CD4-positive, alpha-beta T cell (primary cell): ENCODE results near the gene PDZD8. TPM values are rescaled to one million over a fixed set of nuclear protein-coding genes. Genes with fewer than 3 reads are reported as not detected.
"Not testable (repeated sequence)": the region's sequence is repeated elsewhere in the genome, so short reads cannot be mapped to it uniquely, and the experiment has no call there.

Experiments
- ATAC-seq: fragments of 200-7000 bp; cut with Tn5 transposase; one replicate; pipeline ENCODE4 v1.10.0; 2022; ENCODE audit warnings: mild to moderate bottlenecking; ENCODE audit not compliant: poor library complexity
- CTCF ChIA-PET: fragments of 350-600 bp; sonication (Branson Sonifier 250); formaldehyde crosslinking; loops from one replicate; lab custom pipeline; 2021; ENCODE audit warnings: antibody characterized with exemption, inconsistent platforms; lab: Charles Lee
- POLR2A ChIA-PET: fragments of 350-600 bp; sonication (Branson Sonifier 250); formaldehyde crosslinking; loops from one replicate; lab custom pipeline; 2021; ENCODE audit warnings: antibody characterized with exemption, inconsistent platforms; lab: Charles Lee
- DNase-seq, 14 experiments: peaks; one replicate each; pipeline ENCODE4 v3.0.0-alpha.2; 2013 to 2020; ENCODE audit warnings: mixed read lengths in 2 of 14
- H3K27ac ChIP-seq, 2 donors: one replicate each; pipeline versions ENCODE4 v1.5.1 to v1.7.0; 2013; ENCODE audit warnings: low read length in 2 of 2, low read depth in 1 of 2, mild to moderate bottlenecking in 1 of 2
- H3K27me3 ChIP-seq, 2 experiments: 1 replicate in 1 of 2; 2 replicates in 1 of 2; pipeline versions ENCODE4 v1.6.1 to v1.7.0; 2013; ENCODE audit warnings: low read length in 2 of 2, control low read depth in 1 of 2, mild to moderate bottlenecking in 1 of 2, moderate library complexity in 1 of 2; ENCODE audit not compliant: insufficient read depth in 2 of 2, control insufficient read depth in 1 of 2
- H3K36me3 ChIP-seq: one replicate; pipeline ENCODE4 v1.6.1; 2013; ENCODE audit warnings: low read length, control low read depth; ENCODE audit not compliant: insufficient read depth
- H3K4me1 ChIP-seq: one replicate; pipeline ENCODE4 v1.6.1; 2013; ENCODE audit warnings: low read length, control low read depth; ENCODE audit not compliant: insufficient read depth
- H3K4me3 ChIP-seq: one replicate; pipeline ENCODE4 v1.5.1; 2013; ENCODE audit warnings: mild to moderate bottlenecking, low read length, moderate library complexity
- H3K9me3 ChIP-seq, 2 experiments: 1 replicate in 1 of 2; 2 replicates in 1 of 2; pipeline versions ENCODE4 v1.6.1 to v1.7.0; 2013; ENCODE audit warnings: low read length in 2 of 2, mild to moderate bottlenecking in 2 of 2, control low read depth in 1 of 2, moderate library complexity in 1 of 2; ENCODE audit not compliant: control insufficient read depth in 1 of 2, insufficient read depth in 1 of 2
- H3K27ac Mint-ChIP-seq: one replicate; pipeline ENCODE4 v1.8.0; 2020; ENCODE audit warnings: mixed read lengths
- H3K27me3 Mint-ChIP-seq: one replicate; pipeline ENCODE4 v1.8.0; 2021; ENCODE audit warnings: mixed read lengths
- H3K36me3 Mint-ChIP-seq: one replicate; pipeline ENCODE4 v1.8.0; 2021; ENCODE audit warnings: low read depth, mixed read lengths
- H3K4me1 Mint-ChIP-seq: one replicate; pipeline ENCODE4 v1.8.0; 2021; ENCODE audit warnings: low read depth, mixed read lengths
- H3K4me3 Mint-ChIP-seq: one replicate; pipeline ENCODE4 v1.8.0; 2020; ENCODE audit warnings: mild to moderate bottlenecking, mixed read lengths
- H3K9me3 Mint-ChIP-seq: one replicate; pipeline ENCODE4 v1.8.0; 2020; ENCODE audit warnings: mixed read lengths
- intact Hi-C, 2 experiments: fragments of 100-400 bp; cut with DNase I in 1 of 2; cut with micrococcal nuclease in 1 of 2; formaldehyde crosslinking; loops; one replicate each; pipeline versions ENCODE4 v1.15.1 to v1.9.0; 2023 to 2025; cut with DNase I, micrococcal nuclease
- total RNA-seq, 174 experiments: library from RNA in 2 of 174; stranded (reverse) in 2 of 174; gene quantifications; one replicate each; pipeline ENCODE4 v1.2.3 and lab custom pipeline; 2021 to 2026
- TF ChIP-seq, protein P1 (sequence below): fragments of 200-600 bp; IDR thresholded peaks from one replicate; pipeline ENCODE4 v1.8.0; 2022; ENCODE audit warnings: antibody characterized with exemption, mild to moderate bottlenecking

Gene PDZD8
- total RNA-seq, 2 experiments from 2014 or later, result 25.2 to 31.1 TPM

DNA sequence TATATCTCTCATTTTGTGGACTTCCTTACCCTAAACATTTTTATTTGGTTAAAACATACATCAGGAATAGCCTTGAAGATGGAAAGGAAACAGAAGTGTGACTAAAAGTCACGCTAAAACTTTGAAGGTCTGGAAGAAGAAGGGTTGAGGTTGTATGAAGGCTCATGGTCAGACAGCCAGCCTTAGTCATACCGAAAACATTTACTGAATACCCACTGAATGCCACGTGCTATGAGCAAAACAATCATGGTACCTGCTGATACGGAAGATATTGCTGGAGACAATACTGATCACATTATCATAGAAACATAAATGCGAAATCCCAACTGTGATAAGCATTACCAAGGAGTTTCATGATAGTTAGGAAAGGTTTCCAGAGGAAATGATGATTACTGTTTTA lies 64.0 kb downstream of the PDZD8 start:
- no peak overlapping the region for H3K27ac Mint-ChIP-seq

DNA sequence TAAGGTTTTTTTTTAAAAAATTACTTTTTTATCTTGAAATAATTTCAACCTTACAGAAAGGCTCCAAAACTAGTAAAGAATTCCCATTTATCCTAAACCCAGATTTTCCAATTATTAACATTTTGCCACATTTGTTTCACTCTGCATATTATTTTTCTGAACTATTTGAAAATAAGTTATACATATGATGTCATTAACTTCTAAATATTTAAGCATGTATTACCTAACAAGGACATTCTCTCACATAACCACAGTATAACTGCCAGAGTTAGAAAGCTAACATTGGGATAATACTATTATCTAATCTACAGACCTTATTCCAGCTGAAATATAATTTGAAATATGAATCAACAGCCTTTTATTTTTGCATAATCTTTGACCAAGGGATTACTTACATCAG lies 68.6 kb downstream of the PDZD8 start:
- H3K27me3 ChIP-seq, result no peaks in the 10 kb centered on the region
- TF ChIP-seq, protein P1, sequence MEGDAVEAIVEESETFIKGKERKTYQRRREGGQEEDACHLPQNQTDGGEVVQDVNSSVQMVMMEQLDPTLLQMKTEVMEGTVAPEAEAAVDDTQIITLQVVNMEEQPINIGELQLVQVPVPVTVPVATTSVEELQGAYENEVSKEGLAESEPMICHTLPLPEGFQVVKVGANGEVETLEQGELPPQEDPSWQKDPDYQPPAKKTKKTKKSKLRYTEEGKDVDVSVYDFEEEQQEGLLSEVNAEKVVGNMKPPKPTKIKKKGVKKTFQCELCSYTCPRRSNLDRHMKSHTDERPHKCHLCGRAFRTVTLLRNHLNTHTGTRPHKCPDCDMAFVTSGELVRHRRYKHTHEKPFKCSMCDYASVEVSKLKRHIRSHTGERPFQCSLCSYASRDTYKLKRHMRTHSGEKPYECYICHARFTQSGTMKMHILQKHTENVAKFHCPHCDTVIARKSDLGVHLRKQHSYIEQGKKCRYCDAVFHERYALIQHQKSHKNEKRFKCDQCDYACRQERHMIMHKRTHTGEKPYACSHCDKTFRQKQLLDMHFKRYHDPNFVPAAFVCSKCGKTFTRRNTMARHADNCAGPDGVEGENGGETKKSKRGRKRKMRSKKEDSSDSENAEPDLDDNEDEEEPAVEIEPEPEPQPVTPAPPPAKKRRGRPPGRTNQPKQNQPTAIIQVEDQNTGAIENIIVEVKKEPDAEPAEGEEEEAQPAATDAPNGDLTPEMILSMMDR, result no peak
- H3K27ac Mint-ChIP-seq, result no peak overlapping the region
- DNase-seq (no peak), ATAC-seq (no peak)
- peaks cover 77% of the 10 kb centered on the region for H3K36me3 Mint-ChIP-seq
- no peaks in the 10 kb centered on the region for H3K4me1 ChIP-seq
- intact Hi-C loops, result no loop called here
- peaks cover 7% of the 10 kb centered on the region for H3K9me3 Mint-ChIP-seq
- CTCF ChIA-PET, result no interaction called here
- POLR2A ChIA-PET, result no interaction called here
- H3K9me3 ChIP-seq, result peaks cover 0 to 7% of the 10 kb centered on the region in 2 experiments
- no peaks in the 10 kb centered on the region for H3K27me3 Mint-ChIP-seq
- H3K4me1 Mint-ChIP-seq, result peaks cover 17% of the 10 kb centered on the region
- H3K36me3 ChIP-seq, result peaks cover 2% of the 10 kb centered on the region
- no peak overlapping the region for H3K4me3 ChIP-seq
- no peak overlapping the region for H3K27ac ChIP-seq
- H3K4me3 Mint-ChIP-seq, result no peak overlapping the region

More for the DNA sequence above, 64.0 kb downstream of the PDZD8 start:
- Histone ChIP-seq H3K9me3 (no peaks in the 10 kb centered on the region), H3K27me3 (no peaks in the 10 kb centered on the region), H3K4me1 (no peaks in the 10 kb centered on the region), H3K27ac (no peak overlapping the region), H3K36me3 (peaks cover 2% of the 10 kb centered on the region), H3K4me3 (no peak overlapping the region)
- TF ChIP-seq, protein P1, result no peak
- H3K4me3 Mint-ChIP-seq, result no peak overlapping the region
- H3K27me3 Mint-ChIP-seq, result no peaks in the 10 kb centered on the region
- intact Hi-C loops, result no loop called here
- ATAC-seq, result no peak
- peaks cover 79% of the 10 kb centered on the region for H3K36me3 Mint-ChIP-seq
- ChIA-PET CTCF (no interaction called here), POLR2A (no interaction called here)
- no peak for DNase-seq
- H3K9me3 Mint-ChIP-seq, result no peaks in the 10 kb centered on the region
- peaks cover 22% of the 10 kb centered on the region for H3K4me1 Mint-ChIP-seq

DNA sequence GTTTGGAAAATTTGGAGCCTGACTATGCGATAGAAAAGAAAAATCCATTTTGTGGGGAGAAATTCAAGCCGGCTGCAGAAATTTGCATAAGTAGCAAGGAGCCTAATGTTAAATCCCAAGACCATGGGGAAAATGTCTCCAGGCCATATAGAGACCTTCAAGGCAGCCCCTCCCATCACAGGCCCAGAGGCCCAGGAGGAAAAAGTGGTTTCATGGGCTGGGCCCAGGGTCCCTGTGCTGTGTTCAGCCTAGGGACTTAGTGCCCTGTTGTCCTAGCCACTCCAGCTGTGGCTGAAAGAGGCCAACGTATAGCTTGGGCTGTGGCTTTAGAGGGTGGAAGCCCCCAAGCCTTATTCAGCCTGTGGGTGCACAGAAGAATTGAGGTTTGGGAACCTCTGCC lies 71.8 kb downstream of the PDZD8 start:
- H3K36me3 ChIP-seq, result not testable (repeated sequence)

DNA sequence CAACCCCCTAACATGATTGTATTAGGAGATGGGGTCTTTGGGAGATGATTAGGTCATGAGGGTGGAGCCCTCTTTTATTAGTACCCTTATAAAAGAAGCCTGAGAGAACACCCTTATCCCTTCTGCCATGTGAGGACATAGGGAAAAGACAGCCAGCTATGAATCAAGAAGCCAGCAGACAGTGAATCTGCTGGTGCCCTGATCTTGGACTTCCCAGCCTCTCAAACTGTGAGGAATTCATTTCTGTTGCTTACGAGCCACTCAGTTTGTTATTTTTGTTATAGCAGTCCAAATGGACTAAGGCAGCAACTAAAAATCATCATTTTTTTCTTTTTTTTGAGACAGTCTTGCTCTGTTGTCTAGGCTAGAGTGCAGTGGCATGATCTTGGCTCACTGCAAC lies 74.6 kb downstream of the PDZD8 start:
- ChIA-PET CTCF (no interaction called here), POLR2A (no interaction called here)
- Mint-ChIP-seq H3K36me3 (peaks cover 52% of the 10 kb centered on the region), H3K9me3 (peaks cover 12% of the 10 kb centered on the region), H3K27me3 (no peaks in the 10 kb centered on the region), H3K4me3 (no peak overlapping the region), H3K4me1 (peaks cover 5% of the 10 kb centered on the region), H3K27ac (no peak overlapping the region)
- TF ChIP-seq, protein P1, result no peak
- Histone ChIP-seq H3K4me1 (no peaks in the 10 kb centered on the region), H3K27ac (no peak overlapping the region), H3K9me3 (peaks cover 6 to 7% of the 10 kb centered on the region in 2 experiments), H3K27me3 (no peaks in the 10 kb centered on the region), H3K4me3 (no peak overlapping the region), H3K36me3 (no peaks in the 10 kb centered on the region)
- ATAC-seq, result no peak
- intact Hi-C loops, result no loop called here
- no peak for DNase-seq

More for the DNA sequence above, 71.8 kb downstream of the PDZD8 start:
- Mint-ChIP-seq H3K9me3 (peaks cover 12% of the 10 kb centered on the region), H3K36me3 (peaks cover 76% of the 10 kb centered on the region)
- POLR2A ChIA-PET, H3K4me3 ChIP-seq, H3K27me3 ChIP-seq, ATAC-seq, H3K27ac Mint-ChIP-seq, H3K9me3 ChIP-seq, DNase-seq, H3K4me1 ChIP-seq, H3K27ac ChIP-seq, intact Hi-C loops, H3K4me3 Mint-ChIP-seq, H3K4me1 Mint-ChIP-seq, H3K27me3 Mint-ChIP-seq, CTCF ChIA-PET: not testable (repeated sequence)
